Loucy (cell line): Measurements from ENCODE around the gene FIGNL2.
"Not testable (repeated sequence)": the region's sequence is repeated elsewhere in the genome, so short reads cannot be mapped to it uniquely, and the experiment has no call there.

Source experiments
- H2AFZ ChIP-seq: fragments of 200-600 bp; sonication (generic); 2 replicates; pipeline ENCODE4 v1.6.0; 2016; ENCODE audit warnings: antibody characterized with exemption, mild to moderate bottlenecking, low read length, moderate library complexity
- H3F3A ChIP-seq: fragments of 200-600 bp; 2 replicates; pipeline ENCODE4 v1.6.0; 2016; ENCODE audit warnings: antibody characterized with exemption, low read depth, mild to moderate bottlenecking
- H3K27me3 ChIP-seq: fragments of 200-600 bp; sonication (generic); 2 replicates; pipeline ENCODE4 v1.6.1; 2014; ENCODE audit warnings: low read length, mild to moderate bottlenecking; ENCODE audit not compliant: insufficient read depth, poor library complexity, severe bottlenecking
- H3K36me3 ChIP-seq: fragments of 200-600 bp; sonication (generic); 2 replicates; pipeline ENCODE4 v1.6.1; 2016; ENCODE audit warnings: low read length; ENCODE audit not compliant: insufficient read depth
- H3K4me1 ChIP-seq: fragments of 200-600 bp; sonication (generic); 2 replicates; pipeline ENCODE4 v1.5.1; 2014; ENCODE audit warnings: low read length, mild to moderate bottlenecking; ENCODE audit not compliant: insufficient read depth, poor library complexity, severe bottlenecking
- H3K4me2 ChIP-seq: fragments of 200-600 bp; sonication (generic); 2 replicates; pipeline ENCODE4 v1.6.0; 2014; ENCODE audit warnings: antibody characterized with exemption, low read length, low read depth, mild to moderate bottlenecking; ENCODE audit not compliant: poor library complexity, severe bottlenecking
- H3K4me3 ChIP-seq: fragments of 200-600 bp; sonication (generic); 2 replicates; pipeline ENCODE4 v1.5.1; 2014; ENCODE audit warnings: low read length, mild to moderate bottlenecking, mixed read lengths; ENCODE audit not compliant: poor library complexity, severe bottlenecking
- H3K79me2 ChIP-seq: fragments of 200-600 bp; sonication (generic); 2 replicates; pipeline ENCODE4 v1.6.1; 2014; ENCODE audit warnings: low read length; ENCODE audit not compliant: insufficient read depth
- H3K9ac ChIP-seq: fragments of 200-600 bp; sonication (generic); 2 replicates; pipeline ENCODE4 v1.6.0; 2014; ENCODE audit warnings: mild to moderate bottlenecking, low read depth, low read length, moderate library complexity; ENCODE audit not compliant: poor library complexity, severe bottlenecking
- H3K9me2 ChIP-seq: fragments of 200-600 bp; sonication (generic); replicated peaks from 2 replicates; pipeline ENCODE4 v1.6.1; 2016; ENCODE audit warnings: low read depth, low read length, mixed read lengths
- H3K9me3 ChIP-seq: fragments of 200-600 bp; sonication (generic); 2 replicates; pipeline ENCODE4 v1.6.1; 2014; ENCODE audit warnings: mild to moderate bottlenecking, antibody characterized with exemption, low read length, low read depth; ENCODE audit not compliant: insufficient read depth
- H4K20me1 ChIP-seq: fragments of 200-600 bp; sonication (generic); 2 replicates; pipeline ENCODE4 v1.6.0; 2014; ENCODE audit warnings: antibody characterized with exemption, low read length, mild to moderate bottlenecking; ENCODE audit not compliant: insufficient read depth, poor library complexity, severe bottlenecking
- EZH2phosphoT487 ChIP-seq: fragments of 200-600 bp; IDR thresholded peaks from 2 replicates; pipeline ENCODE4 v1.6.1; 2018; ENCODE audit warnings: antibody characterized with exemption, mild to moderate bottlenecking, moderate library complexity, borderline replicate concordance
- TF ChIP-seq, protein P1 (sequence below): fragments of 200-600 bp; sonication (generic); conservative IDR thresholded peaks from 2 replicates; pipeline ENCODE4 v1.5.1; 2014; ENCODE audit warnings: mild to moderate bottlenecking, antibody characterized with exemption, low read length

FIGNL2 gene

DNA sequence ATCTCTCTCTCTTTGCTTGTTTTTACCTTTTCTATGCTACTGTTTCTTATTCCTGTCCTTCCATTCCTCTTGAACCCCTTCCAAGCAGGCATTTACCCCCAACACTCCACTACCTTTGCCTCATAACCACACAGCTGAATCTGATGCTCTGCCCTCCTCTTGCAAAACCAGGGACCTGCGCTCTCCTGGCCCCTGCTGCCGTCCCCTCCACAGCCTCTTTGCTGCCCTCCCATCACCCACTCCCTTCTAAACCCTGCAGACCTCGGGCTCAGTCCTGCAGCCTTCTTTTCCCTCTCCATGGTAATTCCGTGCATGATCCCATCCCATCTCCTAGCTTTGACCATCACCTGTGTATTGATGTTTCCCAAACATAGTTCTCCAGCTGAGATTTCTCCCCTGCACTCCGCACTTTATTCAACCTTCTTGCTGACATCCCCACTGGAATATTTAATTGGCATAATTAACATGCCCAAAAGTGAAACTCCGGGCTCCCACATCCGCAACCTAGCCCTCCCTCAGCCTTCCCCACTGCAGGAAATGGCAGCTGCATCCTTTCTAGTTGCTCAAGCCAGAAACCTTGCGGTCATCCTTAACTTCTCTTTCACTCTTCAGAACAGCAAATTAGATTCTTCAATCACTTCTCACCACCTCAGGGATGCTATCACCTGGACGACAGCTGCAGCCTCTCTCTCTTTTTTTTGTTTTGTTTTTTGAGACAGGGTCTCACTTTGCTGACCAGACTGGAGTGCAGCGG is 16.0 kb downstream of the FIGNL2 start:
- H2AFZ ChIP-seq: no peak overlapping the region
- no peaks in the 10 kb centered on the region for H3K36me3 ChIP-seq
- no peaks in the 10 kb centered on the region for H3K27me3 ChIP-seq
- H3K9me2 ChIP-seq: no peaks in the 10 kb centered on the region
- no peak overlapping the region for H3K9ac ChIP-seq
- TF ChIP-seq, protein P1, sequence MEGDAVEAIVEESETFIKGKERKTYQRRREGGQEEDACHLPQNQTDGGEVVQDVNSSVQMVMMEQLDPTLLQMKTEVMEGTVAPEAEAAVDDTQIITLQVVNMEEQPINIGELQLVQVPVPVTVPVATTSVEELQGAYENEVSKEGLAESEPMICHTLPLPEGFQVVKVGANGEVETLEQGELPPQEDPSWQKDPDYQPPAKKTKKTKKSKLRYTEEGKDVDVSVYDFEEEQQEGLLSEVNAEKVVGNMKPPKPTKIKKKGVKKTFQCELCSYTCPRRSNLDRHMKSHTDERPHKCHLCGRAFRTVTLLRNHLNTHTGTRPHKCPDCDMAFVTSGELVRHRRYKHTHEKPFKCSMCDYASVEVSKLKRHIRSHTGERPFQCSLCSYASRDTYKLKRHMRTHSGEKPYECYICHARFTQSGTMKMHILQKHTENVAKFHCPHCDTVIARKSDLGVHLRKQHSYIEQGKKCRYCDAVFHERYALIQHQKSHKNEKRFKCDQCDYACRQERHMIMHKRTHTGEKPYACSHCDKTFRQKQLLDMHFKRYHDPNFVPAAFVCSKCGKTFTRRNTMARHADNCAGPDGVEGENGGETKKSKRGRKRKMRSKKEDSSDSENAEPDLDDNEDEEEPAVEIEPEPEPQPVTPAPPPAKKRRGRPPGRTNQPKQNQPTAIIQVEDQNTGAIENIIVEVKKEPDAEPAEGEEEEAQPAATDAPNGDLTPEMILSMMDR: no peak
- TF ChIP-seq EZH2phosphoT487: no peak
- H4K20me1 ChIP-seq: no peaks in the 10 kb centered on the region
- H3K4me3 ChIP-seq: no peak overlapping the region
- H3K9me3 ChIP-seq: no peaks in the 10 kb centered on the region
- no peaks in the 10 kb centered on the region for H3K79me2 ChIP-seq
- H3K4me2 ChIP-seq: peak overlapping the region; percentile 46
- H3F3A ChIP-seq: no peaks in the 10 kb centered on the region
- peaks cover 12% of the 10 kb centered on the region for H3K4me1 ChIP-seq

GRCh38 chr12:51831817-51832216 is 16.7 kb downstream of the FIGNL2 start:
- not testable (repeated sequence) for H3F3A ChIP-seq, H2AFZ ChIP-seq, H3K9me3 ChIP-seq, H3K36me3 ChIP-seq, H3K4me2 ChIP-seq, H3K9me2 ChIP-seq, H4K20me1 ChIP-seq, H3K79me2 ChIP-seq, H3K4me3 ChIP-seq, H3K27me3 ChIP-seq, H3K9ac ChIP-seq
- peaks cover 19% of the 10 kb centered on the region for H3K4me1 ChIP-seq

DNA sequence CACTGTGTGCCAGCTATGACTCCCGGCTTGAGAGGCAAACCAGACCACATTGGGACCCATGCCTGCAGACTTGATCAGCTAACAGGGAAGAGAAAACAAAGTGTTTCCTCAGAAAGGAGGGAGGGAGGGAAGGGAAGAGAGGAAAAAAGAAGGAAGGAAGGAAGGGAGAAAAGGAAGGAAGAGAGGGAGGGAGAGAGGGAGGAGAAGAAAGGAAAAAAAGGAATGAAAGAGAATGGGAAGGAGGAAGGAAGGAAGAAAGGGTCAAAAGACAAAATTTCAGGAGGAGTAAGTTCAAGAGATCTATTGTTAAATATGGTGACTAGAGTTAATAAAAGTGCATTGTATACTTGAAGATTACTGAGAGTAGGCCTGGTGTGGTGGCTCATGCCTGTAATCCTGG is 18.9 kb downstream of the FIGNL2 start:
- peaks cover 21% of the 10 kb centered on the region for H3K4me1 ChIP-seq
- H3K9ac ChIP-seq: no peak overlapping the region
- no peak overlapping the region for H3K4me2 ChIP-seq

More for the DNA sequence above, 18.9 kb downstream of the FIGNL2 start:
- H4K20me1 ChIP-seq: no peaks in the 10 kb centered on the region
- no peaks in the 10 kb centered on the region for H3F3A ChIP-seq
- H2AFZ ChIP-seq: no peak overlapping the region
- H3K36me3 ChIP-seq: no peaks in the 10 kb centered on the region
- no peaks in the 10 kb centered on the region for H3K9me2 ChIP-seq
- H3K79me2 ChIP-seq: no peaks in the 10 kb centered on the region
- H3K4me3 ChIP-seq: no peak overlapping the region
- H3K9me3 ChIP-seq: no peaks in the 10 kb centered on the region
- TF ChIP-seq, protein P1: no peak
- no peak for TF ChIP-seq EZH2phosphoT487
- no peaks in the 10 kb centered on the region for H3K27me3 ChIP-seq
